ENCODE results near the gene OIT3.

Gene OIT3

DNA sequence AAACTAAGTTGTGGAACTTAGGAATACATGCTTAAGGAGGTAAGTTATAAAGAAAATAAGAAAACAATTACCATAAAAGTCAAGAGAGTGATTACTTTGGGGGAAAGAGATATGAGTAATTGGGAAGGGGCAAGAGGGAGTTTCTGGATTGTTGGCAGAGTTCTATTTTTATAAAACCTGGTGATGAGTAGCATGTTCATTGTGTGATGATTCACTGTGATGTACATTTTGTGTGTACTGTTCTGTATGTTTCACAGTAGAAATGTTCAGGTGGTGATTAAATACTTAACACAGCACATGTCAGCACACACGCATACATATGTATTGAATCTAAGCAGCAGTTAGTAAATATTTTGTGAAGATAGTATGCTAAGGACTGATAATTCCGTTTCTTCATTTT is 9.7 kb upstream of the OIT3 start:
- Histone ChIP-seq H3K9ac (ENCODE audit: low read depth, low read length) (no peak overlapping the region), H3K4me3 (ENCODE audit: low read depth in 1 of 2, low read length in 2 of 2) (no peak overlapping the region), H3K36me3 (ENCODE audit: insufficient read depth, low read length) (peaks cover 26% of the 10 kb centered on the region; the same call in 1 of the 2 replicates), H3K27me3 (ENCODE audit: insufficient read depth, low read length, poor library complexity) (no peaks in the 10 kb centered on the region), H2AFZ (ENCODE audit: low read depth, low read length) (no peak overlapping the region), H3K4me1 (ENCODE audit: insufficient read depth, low read length) (no peaks in the 10 kb centered on the region), H3K9me3 (ENCODE audit: insufficient read depth, low read length, severe bottlenecking) (no peaks in the 10 kb centered on the region), H3K79me2 (ENCODE audit: insufficient read depth, low read length) (no peaks in the 10 kb centered on the region), H4K20me1 (ENCODE audit: insufficient read depth, low read length) (no peaks in the 10 kb centered on the region), H3K27ac (ENCODE audit: low read length) (no peak overlapping the region), H3K4me2 (ENCODE audit: insufficient read depth, low read length) (no peak overlapping the region)
- ATAC-seq (ENCODE audit: insufficient read depth, low read depth) (no peak), DNase-seq (no peak)
- TF ChIP-seq, protein P1, sequence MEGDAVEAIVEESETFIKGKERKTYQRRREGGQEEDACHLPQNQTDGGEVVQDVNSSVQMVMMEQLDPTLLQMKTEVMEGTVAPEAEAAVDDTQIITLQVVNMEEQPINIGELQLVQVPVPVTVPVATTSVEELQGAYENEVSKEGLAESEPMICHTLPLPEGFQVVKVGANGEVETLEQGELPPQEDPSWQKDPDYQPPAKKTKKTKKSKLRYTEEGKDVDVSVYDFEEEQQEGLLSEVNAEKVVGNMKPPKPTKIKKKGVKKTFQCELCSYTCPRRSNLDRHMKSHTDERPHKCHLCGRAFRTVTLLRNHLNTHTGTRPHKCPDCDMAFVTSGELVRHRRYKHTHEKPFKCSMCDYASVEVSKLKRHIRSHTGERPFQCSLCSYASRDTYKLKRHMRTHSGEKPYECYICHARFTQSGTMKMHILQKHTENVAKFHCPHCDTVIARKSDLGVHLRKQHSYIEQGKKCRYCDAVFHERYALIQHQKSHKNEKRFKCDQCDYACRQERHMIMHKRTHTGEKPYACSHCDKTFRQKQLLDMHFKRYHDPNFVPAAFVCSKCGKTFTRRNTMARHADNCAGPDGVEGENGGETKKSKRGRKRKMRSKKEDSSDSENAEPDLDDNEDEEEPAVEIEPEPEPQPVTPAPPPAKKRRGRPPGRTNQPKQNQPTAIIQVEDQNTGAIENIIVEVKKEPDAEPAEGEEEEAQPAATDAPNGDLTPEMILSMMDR (IDR thresholded peaks at IDR 0.05; ENCODE audit: borderline replicate concordance, extremely low read depth, low read length, poor library complexity, severe bottlenecking) = no peak
- TF ChIP-seq EZH2 (IDR thresholded peaks at IDR 0.05; ENCODE audit: borderline replicate concordance, low read depth, low read length, severe bottlenecking) = no peak

DNA sequence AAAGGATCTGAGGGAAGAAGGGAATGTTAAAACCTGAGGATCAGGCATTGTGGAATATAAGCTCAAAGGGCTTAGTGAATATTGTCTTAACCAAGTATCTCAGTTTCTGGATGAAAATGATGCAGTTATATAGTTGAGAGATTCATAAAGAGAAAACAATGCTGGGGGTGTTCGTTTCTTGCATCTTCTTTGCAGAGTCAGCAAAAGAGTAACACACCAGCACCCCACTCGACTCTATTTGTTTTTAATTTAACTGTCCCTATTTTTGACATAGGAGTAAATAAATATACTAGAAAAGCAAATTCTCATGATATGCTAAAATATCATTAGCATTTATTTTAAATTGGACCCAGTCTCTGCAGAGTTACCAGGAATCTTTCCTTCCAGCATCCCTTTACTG is 7.6 kb upstream of the OIT3 start:
- Histone ChIP-seq H3K27me3 (ENCODE audit: insufficient read depth, low read length, poor library complexity) (no peaks in the 10 kb centered on the region), H3K79me2 (ENCODE audit: insufficient read depth, low read length) (no peaks in the 10 kb centered on the region), H2AFZ (ENCODE audit: low read depth, low read length) (no peak overlapping the region), H3K9ac (ENCODE audit: low read depth, low read length) (no peak overlapping the region), H3K9me3 (ENCODE audit: insufficient read depth, low read length, severe bottlenecking) (no peaks in the 10 kb centered on the region), H3K4me3 (ENCODE audit: low read depth in 1 of 2, low read length in 2 of 2) (no peak overlapping the region), H3K36me3 (ENCODE audit: insufficient read depth, low read length) (peaks cover 24% of the 10 kb centered on the region; the same call in 1 of the 2 replicates), H3K4me1 (ENCODE audit: insufficient read depth, low read length) (no peaks in the 10 kb centered on the region), H3K27ac (ENCODE audit: low read length) (no peak overlapping the region), H3K4me2 (ENCODE audit: insufficient read depth, low read length) (no peak overlapping the region), H4K20me1 (ENCODE audit: insufficient read depth, low read length) (no peaks in the 10 kb centered on the region)
- TF ChIP-seq, protein P1 (IDR thresholded peaks at IDR 0.05; ENCODE audit: borderline replicate concordance, extremely low read depth, low read length, poor library complexity, severe bottlenecking) = no peak
- TF ChIP-seq EZH2 (IDR thresholded peaks at IDR 0.05; ENCODE audit: borderline replicate concordance, low read depth, low read length, severe bottlenecking) = no peak
- ATAC-seq (ENCODE audit: insufficient read depth, low read depth) (no peak), DNase-seq (no peak)

DNA sequence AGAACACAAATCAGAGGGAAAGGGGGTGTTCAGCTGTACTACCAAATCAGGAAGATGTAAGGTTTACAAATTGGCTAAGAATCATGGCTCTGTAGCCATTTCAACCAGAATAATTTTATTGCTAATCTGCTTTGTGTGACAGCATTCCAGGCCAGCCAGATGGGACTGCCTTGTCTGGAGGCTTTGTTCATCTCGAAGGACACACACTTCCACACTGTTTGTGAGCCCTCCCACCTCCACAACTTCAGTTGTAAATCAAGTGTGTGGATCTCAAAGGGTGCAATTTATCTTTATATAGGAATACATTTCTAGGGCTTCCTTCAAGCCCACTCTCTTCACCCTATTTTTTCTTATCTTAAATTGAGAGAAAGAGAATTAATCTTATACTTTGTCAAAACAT is 6.9 kb upstream of the OIT3 start:
- no peak overlapping the region for H3K9ac ChIP-seq (ENCODE audit: low read depth, low read length)
- H3K79me2 ChIP-seq (ENCODE audit: insufficient read depth, low read length) = no peaks in the 10 kb centered on the region
- peaks cover 24% of the 10 kb centered on the region; the same call in 1 of the 2 replicates for H3K36me3 ChIP-seq (ENCODE audit: insufficient read depth, low read length)
- ATAC-seq (ENCODE audit: insufficient read depth, low read depth) (no peak), DNase-seq (no peak)
- no peak overlapping the region for H2AFZ ChIP-seq (ENCODE audit: low read depth, low read length)
- H4K20me1 ChIP-seq (ENCODE audit: insufficient read depth, low read length) = no peaks in the 10 kb centered on the region
- no peak overlapping the region for H3K4me3 ChIP-seq (ENCODE audit: low read depth in 1 of 2, low read length in 2 of 2)
- H3K4me2 ChIP-seq (ENCODE audit: insufficient read depth, low read length) = no peak overlapping the region
- TF ChIP-seq EZH2 (IDR thresholded peaks at IDR 0.05; ENCODE audit: borderline replicate concordance, low read depth, low read length, severe bottlenecking) = no peak
- TF ChIP-seq, protein P1 (IDR thresholded peaks at IDR 0.05; ENCODE audit: borderline replicate concordance, extremely low read depth, low read length, poor library complexity, severe bottlenecking) = no peak
- H3K27me3 ChIP-seq (ENCODE audit: insufficient read depth, low read length, poor library complexity) = no peaks in the 10 kb centered on the region
- H3K9me3 ChIP-seq (ENCODE audit: insufficient read depth, low read length, severe bottlenecking) = no peaks in the 10 kb centered on the region
- H3K27ac ChIP-seq (ENCODE audit: low read length) = no peak overlapping the region
- H3K4me1 ChIP-seq (ENCODE audit: insufficient read depth, low read length) = no peaks in the 10 kb centered on the region

DNA sequence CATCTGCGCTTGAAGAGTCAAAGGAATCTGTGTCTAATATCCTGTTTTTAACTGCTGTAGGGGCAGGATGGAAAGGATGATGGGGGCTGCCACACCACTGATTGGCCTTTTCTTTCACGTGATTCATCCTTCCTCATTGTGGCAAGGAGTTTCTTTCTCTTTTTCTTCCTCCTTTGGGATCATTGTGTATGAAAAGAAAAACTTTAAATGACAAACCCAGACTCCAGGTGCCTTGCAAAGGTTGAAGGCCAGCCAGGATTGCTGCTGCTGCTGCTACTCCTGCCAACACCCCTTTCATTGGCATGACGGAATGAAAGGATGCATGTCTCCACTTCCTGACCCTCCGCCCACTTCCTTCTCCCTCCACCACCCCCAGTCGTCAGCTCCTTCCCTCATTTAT is 6.5 kb upstream of the OIT3 start:
- no peaks in the 10 kb centered on the region for H3K79me2 ChIP-seq (ENCODE audit: insufficient read depth, low read length)
- H3K27ac ChIP-seq (ENCODE audit: low read length) = no peak overlapping the region
- peaks cover 24% of the 10 kb centered on the region; the same call in 1 of the 2 replicates for H3K36me3 ChIP-seq (ENCODE audit: insufficient read depth, low read length)
- H3K4me1 ChIP-seq (ENCODE audit: insufficient read depth, low read length) = no peaks in the 10 kb centered on the region
- TF ChIP-seq, protein P1 (IDR thresholded peaks at IDR 0.05; ENCODE audit: borderline replicate concordance, extremely low read depth, low read length, poor library complexity, severe bottlenecking) = no peak
- TF ChIP-seq EZH2 (IDR thresholded peaks at IDR 0.05; ENCODE audit: borderline replicate concordance, low read depth, low read length, severe bottlenecking) = no peak
- H4K20me1 ChIP-seq (ENCODE audit: insufficient read depth, low read length) = no peaks in the 10 kb centered on the region
- H3K4me3 ChIP-seq (ENCODE audit: low read depth in 1 of 2, low read length in 2 of 2) = no peak overlapping the region
- H3K27me3 ChIP-seq (ENCODE audit: insufficient read depth, low read length, poor library complexity) = no peaks in the 10 kb centered on the region
- no peaks in the 10 kb centered on the region for H3K9me3 ChIP-seq (ENCODE audit: insufficient read depth, low read length, severe bottlenecking)
- DNase-seq (no peak), ATAC-seq (ENCODE audit: insufficient read depth, low read depth) (no peak)
- no peak overlapping the region for H2AFZ ChIP-seq (ENCODE audit: low read depth, low read length)
- no peak overlapping the region for H3K9ac ChIP-seq (ENCODE audit: low read depth, low read length)
- H3K4me2 ChIP-seq (ENCODE audit: insufficient read depth, low read length) = no peak overlapping the region

All from DND-41 (cell line).